Endothelial cell (in vitro differentiated cells): ENCODE data around the gene SPIN1. TPM values are rescaled to one million over a fixed set of nuclear protein-coding genes. Genes with fewer than 3 reads are reported as not detected.

ENCODE experiments used
- DNase-seq: peaks from one replicate; pipeline ENCODE4 v3.0.0; 2021; ENCODE audit warnings: low spot score
- H3K27ac Mint-ChIP-seq: one replicate; pipeline ENCODE4 v1.8.0; 2021; ENCODE audit warnings: mixed read lengths, inconsistent platforms; ENCODE audit not compliant: unreplicated experiment
- H3K27me3 Mint-ChIP-seq: one replicate; pipeline ENCODE4 v1.8.0; 2021; ENCODE audit warnings: mild to moderate bottlenecking, moderate library complexity, mixed read lengths, inconsistent platforms; ENCODE audit not compliant: unreplicated experiment
- H3K36me3 Mint-ChIP-seq: one replicate; pipeline ENCODE4 v1.8.0; 2021; ENCODE audit warnings: mild to moderate bottlenecking, low read depth, mixed read lengths, inconsistent platforms; ENCODE audit not compliant: unreplicated experiment
- H3K4me1 Mint-ChIP-seq: one replicate; pipeline ENCODE4 v1.8.0; 2021; ENCODE audit warnings: mild to moderate bottlenecking, mixed read lengths, inconsistent platforms; ENCODE audit not compliant: unreplicated experiment
- H3K4me3 Mint-ChIP-seq: one replicate; pipeline ENCODE4 v1.8.0; 2021; ENCODE audit warnings: mild to moderate bottlenecking, mixed read lengths, inconsistent platforms; ENCODE audit not compliant: unreplicated experiment
- H3K9me3 Mint-ChIP-seq: one replicate; pipeline ENCODE4 v1.8.0; 2021; ENCODE audit warnings: mixed read lengths, inconsistent platforms; ENCODE audit not compliant: unreplicated experiment
- CTCF ChIP-seq: fragments of 200-600 bp; sonication (generic); IDR thresholded peaks from one replicate; pipeline ENCODE4 v1.5.0; 2021; ENCODE audit warnings: antibody characterized with exemption; ENCODE audit not compliant: unreplicated experiment
- total RNA-seq: library from RNA; stranded (reverse); fragmentation: NEBNext Ultra II Directional; extraction: Animal tissue kit (Norgen Biotek cat#: 25700); gene quantifications from one replicate; pipeline ENCODE4 v1.2.1, GENCODE V29; 2021; ENCODE audit not compliant: unreplicated experiment

Gene SPIN1
- total RNA-seq, 1 donor from 2014 or later: 97.3 TPM

- no peak overlapping the region for H3K27ac Mint-ChIP-seq
- H3K4me1 Mint-ChIP-seq: peaks cover 7% of the 10 kb centered on the region
- TF ChIP-seq CTCF: no peak
- H3K36me3 Mint-ChIP-seq: no peaks in the 10 kb centered on the region
- peaks cover 2% of the 10 kb centered on the region for H3K27me3 Mint-ChIP-seq
- no peaks in the 10 kb centered on the region for H3K9me3 Mint-ChIP-seq
- no peak overlapping the region for H3K4me3 Mint-ChIP-seq
- no peak for DNase-seq
Measured at GRCh38 chr9:88521308-88521707, 133.1 kb downstream of the SPIN1 start.

DNA sequence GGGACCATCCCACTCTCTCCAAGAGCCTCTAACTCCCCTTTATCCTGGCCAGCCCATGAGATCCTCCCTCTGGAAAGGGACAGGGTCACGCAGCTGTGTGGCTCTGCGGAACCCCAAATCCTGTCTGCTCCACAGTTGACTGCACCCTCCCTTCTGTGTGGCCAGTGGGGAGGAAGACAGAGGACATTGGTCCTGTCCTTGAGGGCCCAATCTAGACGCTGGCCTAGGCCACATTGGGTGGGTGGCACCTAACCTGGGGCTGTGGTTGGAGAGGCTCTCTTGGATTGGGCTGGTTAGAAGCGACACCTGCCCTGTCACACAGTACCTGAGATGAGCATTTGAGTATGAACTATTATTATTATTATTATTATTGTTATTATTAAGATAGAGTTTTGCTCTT is 134.1 kb downstream of the SPIN1 start:
- Mint-ChIP-seq H3K9me3 (no peaks in the 10 kb centered on the region), H3K4me1 (peaks cover 7% of the 10 kb centered on the region), H3K4me3 (no peak overlapping the region), H3K36me3 (no peaks in the 10 kb centered on the region), H3K27ac (no peak overlapping the region), H3K27me3 (peaks cover 2% of the 10 kb centered on the region)
- no peak for TF ChIP-seq CTCF
- DNase-seq: no peak

- H3K27me3 Mint-ChIP-seq: peaks cover 2% of the 10 kb centered on the region
- no peak overlapping the region for H3K27ac Mint-ChIP-seq
- H3K4me3 Mint-ChIP-seq: no peak overlapping the region
- no peak for DNase-seq
- peaks cover 7% of the 10 kb centered on the region for H3K4me1 Mint-ChIP-seq
- H3K36me3 Mint-ChIP-seq: no peaks in the 10 kb centered on the region
- no peak for TF ChIP-seq CTCF
- H3K9me3 Mint-ChIP-seq: no peaks in the 10 kb centered on the region
Measured at GRCh38 chr9:88523056-88523455, 134.8 kb downstream of the SPIN1 start.

GRCh38 chr9:88524911-88525310 is 136.7 kb downstream of the SPIN1 start:
- H3K4me1 Mint-ChIP-seq: peaks cover 11% of the 10 kb centered on the region
- H3K27ac Mint-ChIP-seq: no peak overlapping the region
- DNase-seq: no peak
- H3K4me3 Mint-ChIP-seq: no peak overlapping the region
- H3K9me3 Mint-ChIP-seq: no peaks in the 10 kb centered on the region
- peaks cover 2% of the 10 kb centered on the region for H3K27me3 Mint-ChIP-seq
- no peaks in the 10 kb centered on the region for H3K36me3 Mint-ChIP-seq
- TF ChIP-seq CTCF: no peak

GRCh38 chr9:88527618-88528017 is 139.4 kb downstream of the SPIN1 start:
- no peak for DNase-seq
- H3K4me1 Mint-ChIP-seq: peaks cover 14% of the 10 kb centered on the region
- peaks cover 3% of the 10 kb centered on the region for H3K27me3 Mint-ChIP-seq
- no peak overlapping the region for H3K4me3 Mint-ChIP-seq
- TF ChIP-seq CTCF: no peak
- H3K9me3 Mint-ChIP-seq: no peaks in the 10 kb centered on the region
- no peak overlapping the region for H3K27ac Mint-ChIP-seq
- no peaks in the 10 kb centered on the region for H3K36me3 Mint-ChIP-seq

Other genes with a start within 250 kb of the SPIN1 start
- gene SPATA31C2, start 250.0 kb upstream of the SPIN1 start, total RNA-seq: not detected
- not detected for gene NXNL2, start 146.7 kb downstream of the SPIN1 start, total RNA-seq